Measurements from ENCODE around the gene LPAR5. TPM values are rescaled to one million over a fixed set of nuclear protein-coding genes. Genes with fewer than 3 reads are reported as not detected.
"Not testable (repeated sequence)": the region's sequence is repeated elsewhere in the genome, so short reads cannot be mapped to it uniquely, and the experiment has no call there.

The LPAR5 gene
- total RNA-seq, 1 donor from 2014 or later = not detected

- no peak for DNase-seq
- Mint-ChIP-seq H3K27ac (ENCODE audit: unreplicated experiment) (peak overlapping the region; percentile 95), H3K9me3 (ENCODE audit: unreplicated experiment) (peaks cover 33% of the 10 kb centered on the region), H3K4me3 (ENCODE audit: unreplicated experiment) (peak overlapping the region; percentile 100), H3K4me1 (ENCODE audit: low read depth, unreplicated experiment) (peaks cover 35% of the 10 kb centered on the region), H3K36me3 (ENCODE audit: unreplicated experiment) (peaks cover 18% of the 10 kb centered on the region), H3K27me3 (ENCODE audit: unreplicated experiment) (peaks cover 25% of the 10 kb centered on the region)
- no peak for TF ChIP-seq CTCF (IDR thresholded peaks at IDR 0.05; ENCODE audit: partially characterized antibody, unreplicated experiment)
Measured at GRCh38 chr12:6604259-6605029, 31.3 kb downstream of the LPAR5 start.

- Mint-ChIP-seq H3K4me3 (ENCODE audit: unreplicated experiment) (peak overlapping the region; percentile 100), H3K9me3 (ENCODE audit: unreplicated experiment) (peaks cover 33% of the 10 kb centered on the region), H3K4me1 (ENCODE audit: low read depth, unreplicated experiment) (peaks cover 36% of the 10 kb centered on the region), H3K27ac (ENCODE audit: unreplicated experiment) (peak overlapping the region; percentile 95), H3K27me3 (ENCODE audit: unreplicated experiment) (peaks cover 25% of the 10 kb centered on the region), H3K36me3 (ENCODE audit: unreplicated experiment) (peaks cover 18% of the 10 kb centered on the region)
- peak; percentile 93 for DNase-seq
- no peak for TF ChIP-seq CTCF (IDR thresholded peaks at IDR 0.05; ENCODE audit: partially characterized antibody, unreplicated experiment)
Measured at GRCh38 chr12:6603095-6603567, 32.6 kb downstream of the LPAR5 start.

GRCh38 chr12:6602526-6602925 lies 33.2 kb downstream of the LPAR5 start:
- H3K4me3 Mint-ChIP-seq (ENCODE audit: unreplicated experiment) = peak overlapping the region; percentile 100
- peaks cover 38% of the 10 kb centered on the region for H3K4me1 Mint-ChIP-seq (ENCODE audit: low read depth, unreplicated experiment)
- peak overlapping the region; percentile 95 for H3K27ac Mint-ChIP-seq (ENCODE audit: unreplicated experiment)
- TF ChIP-seq CTCF (IDR thresholded peaks at IDR 0.05; ENCODE audit: partially characterized antibody, unreplicated experiment) = no peak
- peaks cover 23% of the 10 kb centered on the region for H3K36me3 Mint-ChIP-seq (ENCODE audit: unreplicated experiment)
- DNase-seq = no peak
- peaks cover 25% of the 10 kb centered on the region for H3K27me3 Mint-ChIP-seq (ENCODE audit: unreplicated experiment)
- H3K9me3 Mint-ChIP-seq (ENCODE audit: unreplicated experiment) = peaks cover 33% of the 10 kb centered on the region

- H3K9me3 Mint-ChIP-seq (ENCODE audit: unreplicated experiment); DNase-seq; H3K27me3 Mint-ChIP-seq (ENCODE audit: unreplicated experiment); H3K4me3 Mint-ChIP-seq (ENCODE audit: unreplicated experiment); H3K27ac Mint-ChIP-seq (ENCODE audit: unreplicated experiment): not testable (repeated sequence)
- H3K4me1 Mint-ChIP-seq (ENCODE audit: low read depth, unreplicated experiment) = peaks cover 19% of the 10 kb centered on the region
- peaks cover 13% of the 10 kb centered on the region for H3K36me3 Mint-ChIP-seq (ENCODE audit: unreplicated experiment)
Measured at GRCh38 chr12:6595673-6596072, 40.1 kb downstream of the LPAR5 start.

- Mint-ChIP-seq H3K27me3 (ENCODE audit: unreplicated experiment) (peaks cover 2% of the 10 kb centered on the region), H3K27ac (ENCODE audit: unreplicated experiment) (no peak overlapping the region), H3K36me3 (ENCODE audit: unreplicated experiment) (peaks cover 8% of the 10 kb centered on the region), H3K4me1 (ENCODE audit: low read depth, unreplicated experiment) (peaks cover 11% of the 10 kb centered on the region), H3K9me3 (ENCODE audit: unreplicated experiment) (peaks cover 10% of the 10 kb centered on the region), H3K4me3 (ENCODE audit: unreplicated experiment) (no peak overlapping the region)
- TF ChIP-seq CTCF (IDR thresholded peaks at IDR 0.05; ENCODE audit: partially characterized antibody, unreplicated experiment) = no peak
- DNase-seq = no peak
Measured at GRCh38 chr12:6592087-6592486, 43.7 kb downstream of the LPAR5 start.

GRCh38 chr12:6586569-6586968 lies 49.2 kb downstream of the LPAR5 start:
- H3K27me3 Mint-ChIP-seq (ENCODE audit: unreplicated experiment); H3K36me3 Mint-ChIP-seq (ENCODE audit: unreplicated experiment); H3K9me3 Mint-ChIP-seq (ENCODE audit: unreplicated experiment); H3K4me3 Mint-ChIP-seq (ENCODE audit: unreplicated experiment); H3K27ac Mint-ChIP-seq (ENCODE audit: unreplicated experiment); H3K4me1 Mint-ChIP-seq (ENCODE audit: low read depth, unreplicated experiment); DNase-seq: not testable (repeated sequence)

All from glutamatergic neuron (in vitro differentiated cells).